Measurements from ENCODE around the gene HOXA7.

HOXA7 gene

DNA sequence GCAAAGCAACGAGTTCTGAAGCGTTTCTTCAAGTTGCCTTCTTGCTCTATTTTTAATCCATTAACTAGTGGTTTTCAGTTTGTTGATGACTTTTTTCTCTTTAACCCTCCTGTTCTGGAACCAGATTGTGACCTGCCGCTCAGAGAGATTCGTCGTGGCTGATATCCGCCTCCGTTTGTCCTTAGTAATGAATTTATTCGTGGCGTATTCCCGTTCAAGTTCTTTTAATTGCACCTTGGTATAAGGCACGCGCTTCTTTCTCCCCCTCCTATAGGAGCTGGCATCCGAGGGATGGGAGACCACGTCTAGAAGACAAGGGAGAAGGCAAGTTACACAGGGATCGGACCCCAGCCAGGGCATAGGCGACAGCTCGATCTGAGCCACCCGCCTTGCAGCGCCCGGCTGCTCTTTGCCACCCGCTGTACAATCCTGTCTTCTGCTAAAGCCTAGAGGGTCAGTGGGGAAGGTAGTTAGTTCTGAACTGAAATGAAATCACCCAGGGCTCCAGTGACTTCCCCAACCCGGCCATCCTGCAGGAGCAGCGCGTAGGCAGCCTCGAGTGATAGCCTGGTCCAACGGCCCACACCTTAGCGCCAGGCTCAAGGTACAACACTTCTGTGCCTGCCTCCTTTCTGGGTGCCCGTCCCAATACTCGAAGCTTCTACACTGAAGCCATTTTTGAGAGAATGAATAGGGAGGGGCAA, 41.8 kb upstream of the HOXA7 start:
- DNase-seq (ENCODE audit: low read depth), result no peak
- no peak overlapping the region for H3K4me3 ChIP-seq (ENCODE audit: low read length)
- TF ChIP-seq, protein P1, sequence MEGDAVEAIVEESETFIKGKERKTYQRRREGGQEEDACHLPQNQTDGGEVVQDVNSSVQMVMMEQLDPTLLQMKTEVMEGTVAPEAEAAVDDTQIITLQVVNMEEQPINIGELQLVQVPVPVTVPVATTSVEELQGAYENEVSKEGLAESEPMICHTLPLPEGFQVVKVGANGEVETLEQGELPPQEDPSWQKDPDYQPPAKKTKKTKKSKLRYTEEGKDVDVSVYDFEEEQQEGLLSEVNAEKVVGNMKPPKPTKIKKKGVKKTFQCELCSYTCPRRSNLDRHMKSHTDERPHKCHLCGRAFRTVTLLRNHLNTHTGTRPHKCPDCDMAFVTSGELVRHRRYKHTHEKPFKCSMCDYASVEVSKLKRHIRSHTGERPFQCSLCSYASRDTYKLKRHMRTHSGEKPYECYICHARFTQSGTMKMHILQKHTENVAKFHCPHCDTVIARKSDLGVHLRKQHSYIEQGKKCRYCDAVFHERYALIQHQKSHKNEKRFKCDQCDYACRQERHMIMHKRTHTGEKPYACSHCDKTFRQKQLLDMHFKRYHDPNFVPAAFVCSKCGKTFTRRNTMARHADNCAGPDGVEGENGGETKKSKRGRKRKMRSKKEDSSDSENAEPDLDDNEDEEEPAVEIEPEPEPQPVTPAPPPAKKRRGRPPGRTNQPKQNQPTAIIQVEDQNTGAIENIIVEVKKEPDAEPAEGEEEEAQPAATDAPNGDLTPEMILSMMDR (conservative IDR thresholded peaks at IDR 0.05; ENCODE audit: low read depth, low read length), result no peak

DNA sequence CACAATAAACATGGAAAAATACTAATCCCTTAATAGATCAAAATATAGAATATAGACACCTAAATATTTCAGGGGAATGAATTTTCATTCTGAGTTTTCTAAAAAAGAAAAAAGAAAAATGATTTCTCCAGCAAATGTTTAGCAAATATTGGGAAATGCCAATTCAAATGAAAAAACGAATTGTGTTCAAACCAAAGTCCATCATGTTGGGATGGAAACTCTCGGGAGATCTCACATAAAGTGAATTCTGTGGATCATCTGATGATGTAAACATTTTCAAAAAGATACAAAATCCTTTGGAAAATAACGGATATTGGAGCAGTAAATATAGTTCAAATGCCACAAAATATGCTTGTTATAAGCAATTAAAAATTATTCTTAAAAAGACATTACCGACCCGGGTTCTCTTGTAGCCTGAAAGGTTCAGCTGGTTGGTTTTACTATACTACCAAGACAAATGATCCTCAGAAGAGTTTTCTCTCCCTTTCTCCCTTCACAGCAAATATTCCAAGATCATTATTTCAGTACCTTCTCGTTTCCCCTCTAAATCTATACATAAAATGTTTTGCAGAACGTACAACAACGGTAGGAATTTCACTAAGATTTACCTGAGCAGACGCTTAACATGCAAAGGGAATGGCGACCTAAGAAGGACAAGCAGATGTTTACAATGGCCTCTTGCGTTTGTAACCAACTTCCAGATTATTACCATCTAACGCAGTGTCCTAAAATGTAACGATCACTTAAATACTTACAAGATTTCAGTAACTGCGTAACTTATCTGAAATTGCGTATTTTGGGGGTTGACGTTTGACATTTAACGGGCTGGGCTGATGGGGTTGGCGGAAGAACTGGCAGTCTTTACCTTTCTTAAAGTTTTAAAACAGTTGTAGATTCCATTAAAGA, 40.9 kb upstream of the HOXA7 start:
- H3K4me3 ChIP-seq (ENCODE audit: low read length), result no peak overlapping the region
- no peak for DNase-seq (ENCODE audit: low read depth)
- TF ChIP-seq, protein P1 (conservative IDR thresholded peaks at IDR 0.05; ENCODE audit: low read depth, low read length), result no peak

DNA sequence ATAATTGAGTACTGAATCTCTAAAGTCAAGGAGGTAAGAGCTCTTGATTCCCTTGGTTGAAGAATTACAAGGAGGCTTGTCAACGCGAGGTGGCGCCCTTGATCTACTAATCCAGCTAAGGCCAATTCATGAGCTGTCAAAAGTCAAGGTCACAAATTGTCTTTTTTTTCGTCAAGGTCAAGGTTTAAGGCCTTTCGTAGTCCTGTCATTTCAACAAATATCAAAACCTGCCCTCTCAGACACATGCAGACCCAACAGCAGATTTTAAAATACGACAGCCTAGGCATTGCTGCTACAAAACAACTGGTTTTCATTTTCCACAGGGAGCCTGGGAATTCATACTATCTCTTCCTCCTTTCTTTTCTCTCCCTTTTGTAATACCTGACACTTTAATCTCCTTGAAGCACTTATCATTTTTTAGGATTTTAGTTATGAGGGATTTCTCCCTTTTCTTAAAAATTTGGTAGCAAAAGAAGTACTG, 39.9 kb upstream of the HOXA7 start:
- TF ChIP-seq, protein P1 (conservative IDR thresholded peaks at IDR 0.05; ENCODE audit: low read depth, low read length), result peak; percentile 75
- DNase-seq (ENCODE audit: low read depth), result peak; percentile 10
- H3K4me3 ChIP-seq (ENCODE audit: low read length), result no peak overlapping the region

DNA sequence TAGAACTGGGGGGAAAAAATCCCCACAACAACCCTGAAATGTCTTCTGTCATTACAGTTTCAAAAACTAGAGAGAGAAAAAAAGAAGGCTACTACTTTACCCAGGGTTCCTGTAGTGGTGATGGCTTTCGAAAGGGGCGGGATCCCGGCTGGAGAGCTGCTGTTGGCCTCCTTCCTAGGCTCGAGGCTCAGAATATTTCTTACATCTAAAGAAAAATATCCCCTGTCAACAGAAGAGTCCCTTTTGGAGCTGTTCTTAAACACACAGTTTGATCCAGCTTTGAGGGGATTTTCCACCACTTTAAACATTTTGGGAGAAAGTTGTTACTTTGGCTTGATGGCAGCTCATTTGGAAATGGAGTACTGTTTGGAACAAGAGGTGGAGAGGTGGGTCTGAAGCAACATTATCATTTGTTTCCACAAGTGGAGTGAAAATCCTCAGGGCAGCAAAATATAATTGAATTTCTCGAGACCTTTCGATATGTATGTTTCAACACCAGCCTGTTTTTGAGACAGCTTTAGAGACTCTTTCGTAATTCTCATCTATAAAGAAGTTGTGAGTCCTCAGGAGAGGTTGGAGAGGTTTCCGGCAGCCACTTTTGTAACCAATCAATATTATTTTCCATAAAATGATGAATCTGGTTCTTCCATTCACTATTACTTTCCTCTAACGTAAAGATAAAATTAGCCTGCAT, 38.4 kb upstream of the HOXA7 start:
- DNase-seq (ENCODE audit: low read depth), result no peak
- H3K4me3 ChIP-seq (ENCODE audit: low read length), result no peak overlapping the region
- TF ChIP-seq, protein P1 (conservative IDR thresholded peaks at IDR 0.05; ENCODE audit: low read depth, low read length), result no peak

DNA sequence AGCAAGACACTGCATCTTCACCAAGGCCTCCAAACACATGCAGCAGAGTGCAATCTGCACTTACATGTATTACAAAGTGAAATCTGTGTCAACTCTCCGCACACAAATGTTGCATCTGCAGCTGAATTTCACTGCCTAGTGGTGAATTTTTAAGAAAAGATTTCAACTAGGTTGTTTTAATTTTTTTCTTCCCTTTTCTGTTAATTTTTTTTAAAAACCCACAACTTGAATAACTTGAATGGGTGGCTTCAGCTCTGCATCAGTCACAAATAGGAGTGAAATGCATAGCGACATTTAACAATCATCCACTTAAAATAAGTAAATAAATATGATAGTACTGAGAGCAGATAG, 37.5 kb upstream of the HOXA7 start:
- TF ChIP-seq, protein P1 (conservative IDR thresholded peaks at IDR 0.05; ENCODE audit: low read depth, low read length), result no peak
- no peak for DNase-seq (ENCODE audit: low read depth)
- H3K4me3 ChIP-seq (ENCODE audit: low read length), result no peak overlapping the region

DNA sequence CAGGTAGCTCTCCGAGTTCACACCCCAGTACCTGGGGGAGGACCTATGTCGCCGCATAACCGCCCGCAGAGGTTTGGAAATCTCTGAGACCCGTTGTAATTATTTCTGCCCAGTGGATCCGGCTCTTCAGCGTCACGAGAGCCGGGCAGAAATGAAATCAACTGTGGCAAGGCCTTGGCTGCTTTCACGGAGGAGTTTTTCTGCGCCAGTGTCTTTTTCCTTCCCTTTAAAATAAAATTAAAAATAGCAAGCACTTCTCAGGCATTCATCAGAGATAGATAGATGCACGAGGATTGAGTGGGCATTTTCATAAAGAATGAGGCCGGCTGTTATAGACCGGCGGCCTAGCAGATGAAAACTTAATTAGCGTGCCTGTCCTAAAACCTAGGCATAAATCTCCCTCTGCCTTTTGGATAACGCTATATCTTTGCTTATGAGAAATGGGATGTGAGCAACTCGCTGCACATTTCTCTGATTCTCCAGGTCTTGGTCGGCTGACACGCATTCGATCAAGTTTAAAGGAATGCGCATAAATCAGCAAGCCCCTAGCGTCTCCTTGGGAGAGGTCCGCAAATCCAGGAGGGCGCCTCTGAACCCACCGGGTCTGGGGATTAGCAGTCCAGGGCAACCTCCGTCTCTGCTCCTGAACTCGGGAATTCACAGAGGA, 37.0 kb upstream of the HOXA7 start:
- H3K4me3 ChIP-seq (ENCODE audit: low read length), result no peak overlapping the region
- TF ChIP-seq, protein P1 (conservative IDR thresholded peaks at IDR 0.05; ENCODE audit: low read depth, low read length), result no peak
- no peak for DNase-seq (ENCODE audit: low read depth)
